Measurements from ENCODE around the gene VKORC1L1. TPM values are rescaled to one million over a fixed set of nuclear protein-coding genes. Genes with fewer than 3 reads are reported as not detected.

VKORC1L1 gene
- total and polyA plus RNA-seq, 9 of the 15 experiments (the other 6 are each of a cell fraction or from before 2014, with no cell fraction given), result 6.8 to 36.5 (median 19.3) TPM

DNA sequence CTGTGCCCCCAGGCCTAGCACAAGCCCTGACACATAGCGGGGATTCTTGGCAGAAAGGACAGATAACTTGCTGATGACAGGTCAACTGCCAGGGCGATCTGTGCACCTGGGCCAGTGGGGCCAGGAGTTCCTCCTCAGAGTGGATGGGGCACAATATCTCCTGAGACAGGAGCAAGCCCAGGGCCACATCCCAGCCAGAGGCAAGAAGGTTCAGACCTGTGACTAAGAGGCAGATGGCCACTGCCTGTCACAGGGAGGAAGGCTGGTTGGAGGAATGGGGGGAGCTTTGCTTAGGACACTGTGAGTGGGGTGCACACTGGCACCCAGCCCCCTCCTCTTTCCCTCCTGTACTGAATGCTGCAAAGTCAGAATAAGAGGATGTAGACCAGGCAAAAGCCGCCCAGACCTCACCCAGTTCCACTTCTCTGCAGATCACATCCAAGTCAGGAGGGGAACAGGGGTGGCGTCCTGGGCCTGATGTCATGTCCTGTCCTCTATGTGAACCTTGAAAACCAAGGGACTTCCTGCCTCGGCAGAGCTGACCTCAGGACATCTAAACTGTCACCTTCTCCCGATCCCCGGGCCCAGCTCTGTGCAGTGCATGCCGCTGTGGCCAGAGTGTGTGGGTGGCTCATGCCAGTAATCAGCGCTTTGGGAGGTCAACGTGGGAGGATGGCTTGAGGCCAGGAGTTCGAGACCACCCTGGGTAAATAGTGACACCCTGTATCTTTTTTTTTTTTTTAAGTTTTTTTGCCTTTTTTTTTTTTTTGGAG lies 107.8 kb downstream of the VKORC1L1 start (continued):
- peak; percentile 40; the same call in 1 of the 2 replicates for TF ChIP-seq ZBTB7A (IDR thresholded peaks at IDR 0.05; ENCODE audit: borderline replicate concordance, control insufficient read depth, low read depth, low read length)
- TF ChIP-seq CHCHD3 (CRISPR knock-in tag; IDR thresholded peaks at IDR 0.05), result no peak
- TF ChIP-seq NFRKB (IDR thresholded peaks at IDR 0.05; ENCODE audit: low read depth), result 0 out of 2 replicates have a peak, but pooled peaks have one; percentile 25
- no peak for TF ChIP-seq ZNF77 (CRISPR knock-in tag; IDR thresholded peaks at IDR 0.05)
- no peak for TF ChIP-seq NR2F6 (CRISPR knock-in tag; IDR thresholded peaks at IDR 0.05)
- TF ChIP-seq IRF2 (CRISPR knock-in tag; IDR thresholded peaks at IDR 0.05), result no peak
- TF ChIP-seq PCBP1 (IDR thresholded peaks at IDR 0.05; ENCODE audit: low read depth, low read length, poor library complexity, severe bottlenecking), result no peak
- peak; percentile 51; the same call in 1 of the 2 replicates for TF ChIP-seq ETV5 (CRISPR knock-in tag; IDR thresholded peaks at IDR 0.05; ENCODE audit: low read depth)
- no peak for TF ChIP-seq E4F1 (CRISPR knock-in tag; IDR thresholded peaks at IDR 0.05; ENCODE audit: borderline replicate concordance)
- TF ChIP-seq, protein P1, sequence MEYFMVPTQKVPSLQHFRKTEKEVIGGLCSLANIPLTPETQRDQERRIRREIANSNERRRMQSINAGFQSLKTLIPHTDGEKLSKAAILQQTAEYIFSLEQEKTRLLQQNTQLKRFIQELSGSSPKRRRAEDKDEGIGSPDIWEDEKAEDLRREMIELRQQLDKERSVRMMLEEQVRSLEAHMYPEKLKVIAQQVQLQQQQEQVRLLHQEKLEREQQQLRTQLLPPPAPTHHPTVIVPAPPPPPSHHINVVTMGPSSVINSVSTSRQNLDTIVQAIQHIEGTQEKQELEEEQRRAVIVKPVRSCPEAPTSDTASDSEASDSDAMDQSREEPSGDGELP (CRISPR knock-in tag; IDR thresholded peaks at IDR 0.05; ENCODE audit: borderline replicate concordance), result no peak
- TF ChIP-seq, protein P2, sequence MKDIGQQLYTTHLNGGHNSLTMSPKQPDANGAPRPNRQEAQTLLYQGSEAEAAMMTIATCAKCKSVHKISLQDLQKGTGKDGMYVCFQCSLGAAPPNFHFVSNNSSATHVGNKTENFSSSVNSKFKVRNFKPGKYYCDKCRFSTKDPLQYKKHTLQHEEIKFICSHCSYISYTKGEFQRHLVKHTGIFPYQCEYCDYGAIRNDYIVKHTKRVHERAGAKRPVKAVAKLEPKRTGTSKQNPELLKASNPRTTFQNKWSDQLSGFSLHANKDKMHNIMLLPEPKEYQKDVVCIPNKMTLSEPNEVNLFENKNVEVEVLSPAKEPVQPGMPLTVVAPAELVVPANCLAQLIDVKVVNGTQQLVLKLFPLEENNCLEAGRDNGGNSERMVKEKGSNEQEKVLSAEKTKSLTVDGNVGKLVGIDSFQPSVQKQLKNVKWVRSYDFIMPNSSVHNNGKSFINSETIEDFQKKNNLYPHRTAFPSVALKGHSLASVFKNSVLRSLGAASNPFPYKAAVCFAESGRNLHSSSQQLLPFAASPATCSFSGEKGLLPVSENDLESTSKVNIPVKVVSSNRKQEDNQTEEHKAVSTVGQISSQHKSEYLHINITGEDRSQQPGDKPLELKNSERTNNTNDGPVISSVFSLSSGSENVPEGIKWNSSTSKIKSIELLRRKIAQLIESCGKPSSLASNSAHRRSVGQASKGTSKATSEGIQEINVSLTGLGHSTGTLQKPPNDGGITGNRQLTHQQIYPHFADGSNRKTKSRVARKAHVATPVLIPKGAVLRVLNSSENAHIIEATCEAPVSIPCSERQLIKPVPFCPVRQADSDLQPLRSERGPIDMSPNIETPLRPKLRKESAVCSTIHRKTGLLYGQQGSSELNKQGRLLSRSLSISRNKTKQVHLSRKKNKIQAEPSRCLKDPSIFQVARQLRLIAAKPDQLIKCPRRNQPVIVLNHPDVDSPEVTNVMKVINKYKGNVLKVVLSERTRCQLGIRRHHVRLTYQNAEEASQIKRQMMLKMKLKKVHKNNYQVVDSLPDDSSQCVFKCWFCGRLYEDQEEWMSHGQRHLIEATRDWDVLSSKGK (CRISPR knock-in tag; IDR thresholded peaks at IDR 0.05), result no peak
- TF ChIP-seq ARID4B (CRISPR knock-in tag; IDR thresholded peaks at IDR 0.05), result no peak
- TF ChIP-seq TAF9B (IDR thresholded peaks at IDR 0.05; ENCODE audit: partially characterized antibody), result no peak
- TF ChIP-seq ZBTB1 (CRISPR knock-in tag; IDR thresholded peaks at IDR 0.05; ENCODE audit: borderline replicate concordance, low read depth), result no peak
- TF ChIP-seq KLF16 (IDR thresholded peaks at IDR 0.05), result no peak
